NCI-H2227 (cell line): ENCODE data around the gene ZNF286A.
"Not testable (repeated sequence)": the region's sequence is repeated elsewhere in the genome, so short reads cannot be mapped to it uniquely, and the experiment has no call there.

Experiments
- DNase-seq: peaks from one replicate; lab custom pipeline; 2025; ENCODE audit not compliant: unreplicated experiment; lab: John Stamatoyannopoulos, UW

ZNF286A gene

DNA sequence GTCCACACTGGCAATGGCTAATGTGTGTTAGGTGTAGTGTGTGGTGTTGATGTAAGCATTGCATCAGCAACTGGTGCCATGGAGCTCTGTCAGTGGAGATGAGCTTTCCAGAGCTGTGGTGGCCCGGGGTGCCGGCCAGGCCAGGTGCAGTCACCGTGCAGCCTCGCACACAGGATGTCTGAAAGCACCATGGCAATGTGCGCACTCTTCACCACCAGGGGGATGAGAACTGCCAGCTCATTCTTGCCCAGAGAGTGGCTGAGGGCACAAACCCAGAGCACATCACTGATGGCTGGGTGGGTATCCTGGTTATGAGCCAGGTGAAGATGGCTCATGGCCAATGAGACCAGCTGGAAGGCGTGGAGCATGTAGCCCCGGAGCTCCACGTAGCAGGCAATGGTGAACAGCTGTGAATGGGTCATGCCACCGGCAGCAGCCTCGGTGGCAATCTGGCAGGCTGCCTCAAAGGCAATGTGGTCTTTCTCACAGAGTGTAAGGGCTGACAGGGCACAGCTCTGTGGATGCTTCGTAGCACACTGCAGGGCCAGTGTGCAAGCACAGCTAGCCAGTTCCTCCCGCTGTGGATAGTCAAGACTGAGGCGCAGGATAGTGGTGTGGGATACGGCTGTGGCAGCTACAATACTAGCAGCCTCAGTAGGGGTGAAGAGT is 69.4 kb downstream of the ZNF286A start:
- DNase-seq: not testable (repeated sequence)
